Stimulated activated CD8-positive, alpha-beta memory T cell treated with anti-CD3 and anti-CD28 coated beads, Interleukin-7, amount 100 ng/mL, for 48 hours (primary cell): Measurements from ENCODE around the gene GRIK4.

ENCODE experiments used
- DNase-seq, 2 donors: peaks; one replicate each; pipeline ENCODE4 v3.0.0-alpha.2; 2020; ENCODE audit warnings: low read depth in 1 of 2; ENCODE audit errors: extremely low read depth in 1 of 2

GRIK4 gene

DNA sequence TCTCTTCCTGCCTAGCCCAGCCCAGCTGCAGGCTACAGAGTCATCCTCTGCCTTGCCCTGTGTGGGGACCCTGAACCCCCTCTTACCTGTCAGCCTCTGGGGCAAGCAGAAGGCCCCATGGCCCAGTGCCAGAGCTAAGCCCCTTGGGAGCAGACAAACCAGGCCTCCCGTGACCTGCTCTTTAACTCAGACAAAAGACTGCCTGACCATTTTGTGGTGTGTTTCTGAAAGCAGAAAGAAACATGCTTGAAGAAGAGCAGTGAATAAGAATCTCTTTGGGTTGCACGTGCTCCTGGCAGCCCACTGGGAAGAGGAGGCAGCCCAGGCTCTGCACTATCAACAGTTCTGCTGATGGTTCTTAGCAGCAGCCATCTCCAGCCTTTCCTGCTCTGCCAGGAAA is 118.6 kb downstream of the GRIK4 start:
- DNase-seq: no peak

DNA sequence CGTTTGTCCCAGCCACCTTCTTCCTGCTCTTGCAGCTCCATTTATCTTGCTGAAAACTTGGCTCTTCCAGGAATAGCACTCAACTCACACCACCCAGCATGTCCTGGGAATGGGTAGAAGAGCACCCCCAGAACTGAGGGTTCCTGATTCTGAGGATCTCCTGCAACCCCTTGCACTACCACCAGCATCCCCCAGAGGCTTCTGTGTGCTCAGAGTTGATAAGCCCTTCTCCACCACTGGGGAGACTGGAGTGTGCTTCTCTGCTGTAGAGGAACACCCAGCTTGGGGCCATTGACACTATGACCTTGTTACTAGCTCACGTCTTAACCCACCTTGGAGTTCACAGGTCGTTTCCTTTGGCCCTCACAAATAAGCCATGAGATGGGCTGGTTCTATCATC is 121.0 kb downstream of the GRIK4 start:
- DNase-seq: no peak

DNA sequence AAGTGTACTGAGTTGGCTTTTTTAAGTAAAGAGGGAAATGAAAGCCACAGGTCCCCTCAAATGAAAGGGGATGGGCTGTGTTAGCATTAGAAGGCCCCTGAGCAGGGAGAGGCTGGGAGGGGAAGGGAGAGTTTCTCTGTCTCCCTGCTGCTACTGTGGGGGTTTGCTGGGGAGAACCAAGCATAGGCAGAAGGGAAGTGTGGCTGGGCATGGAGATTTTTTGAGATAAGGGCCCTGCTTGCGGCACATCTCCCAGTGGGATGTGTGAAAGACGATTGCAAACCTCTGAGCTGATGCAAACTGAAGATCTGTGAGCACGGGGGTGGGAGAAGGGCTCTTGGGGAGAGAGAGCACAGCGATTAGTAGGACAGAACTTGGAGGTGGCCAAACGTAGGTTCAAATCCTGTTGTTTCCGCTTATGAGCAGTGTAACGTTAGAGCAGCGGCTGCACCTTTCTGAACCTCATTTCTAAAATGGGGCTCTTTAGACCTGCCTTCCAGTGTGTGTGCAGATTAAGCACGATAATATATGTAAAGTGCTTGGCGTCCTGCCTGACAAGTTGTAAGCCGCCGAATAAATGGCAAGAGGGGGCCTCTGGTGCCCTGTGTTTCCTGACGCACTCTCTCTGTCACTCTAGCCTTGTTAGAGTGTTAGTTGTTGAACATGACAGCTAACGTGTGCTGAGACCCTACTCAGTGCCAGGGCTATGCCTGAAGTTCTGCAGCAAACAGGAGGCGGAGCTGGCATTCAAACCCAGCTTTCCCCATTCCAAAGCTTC is 122.3 kb downstream of the GRIK4 start:
- DNase-seq: no peak

DNA sequence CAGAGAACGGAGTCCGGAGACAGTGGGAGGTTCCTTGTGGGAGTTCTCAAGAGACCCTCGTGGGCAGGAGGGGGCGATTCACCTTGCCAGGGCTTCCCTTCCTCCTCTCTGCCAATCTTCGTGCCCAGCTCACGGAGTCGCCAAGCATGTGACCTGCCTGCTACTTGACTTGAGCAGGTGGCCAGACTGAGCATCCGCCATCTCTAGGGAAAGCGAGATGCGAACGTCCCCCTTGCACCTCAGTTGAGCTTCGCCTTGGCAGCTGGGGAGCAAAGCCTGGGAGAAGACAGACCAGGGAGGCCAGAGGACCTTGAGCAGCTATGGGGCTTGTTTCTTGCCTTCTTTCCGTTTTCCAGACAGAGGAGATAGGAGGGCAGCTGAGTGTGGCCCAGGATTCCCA is 123.2 kb downstream of the GRIK4 start:
- DNase-seq: no peak

DNA sequence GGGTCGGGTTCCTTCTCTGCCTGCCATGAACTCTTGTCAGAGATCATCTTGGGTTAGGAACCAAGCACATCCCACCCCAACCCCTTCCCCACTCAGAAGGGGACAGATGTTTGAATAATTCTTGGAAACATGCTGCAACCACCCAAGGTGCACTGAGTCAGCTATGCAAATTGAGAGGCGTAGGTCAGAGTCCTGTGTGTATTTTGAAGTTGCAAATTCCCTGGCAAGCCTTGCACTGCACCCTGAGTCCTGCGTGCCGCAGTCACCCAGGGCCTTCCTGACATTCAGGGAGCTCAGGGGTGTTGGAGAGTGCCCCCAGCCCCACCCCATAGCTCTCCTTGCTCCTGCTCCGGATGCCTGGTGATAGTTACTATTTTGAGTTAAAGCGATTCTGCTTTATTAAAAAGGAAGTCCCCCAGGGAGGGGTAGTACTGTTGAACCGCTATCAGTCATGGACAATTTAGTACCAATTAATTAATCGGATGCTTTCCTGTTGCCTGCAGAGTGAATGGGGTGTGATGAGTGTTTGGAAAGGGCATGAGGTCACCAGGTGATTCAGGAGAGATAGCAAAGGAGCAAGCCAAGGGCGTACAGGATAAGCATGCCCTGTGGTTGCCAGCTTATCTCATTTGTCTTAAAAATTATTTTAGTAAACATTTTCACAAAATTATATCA is 123.7 kb downstream of the GRIK4 start:
- DNase-seq: no peak

DNA sequence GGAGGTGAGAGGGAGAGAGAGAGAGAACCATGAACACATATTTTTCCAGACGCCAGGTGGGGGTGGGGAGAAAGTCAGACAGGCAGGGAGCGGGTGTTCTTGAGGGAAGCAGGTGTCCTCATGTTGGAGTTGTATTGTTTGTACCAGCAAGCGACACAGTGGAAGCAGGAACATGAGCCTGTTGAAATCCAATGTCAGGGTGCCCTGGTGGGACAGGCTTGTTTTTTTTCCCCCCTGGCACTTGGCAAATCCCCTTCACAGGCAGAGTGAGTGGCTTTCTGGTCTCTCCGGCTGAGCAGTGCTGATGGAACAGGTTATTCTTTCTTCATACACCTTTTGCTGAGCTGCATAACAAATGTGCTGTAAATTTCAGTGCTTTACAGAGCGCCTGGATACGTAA is 125.6 kb downstream of the GRIK4 start:
- no peak for DNase-seq

DNA sequence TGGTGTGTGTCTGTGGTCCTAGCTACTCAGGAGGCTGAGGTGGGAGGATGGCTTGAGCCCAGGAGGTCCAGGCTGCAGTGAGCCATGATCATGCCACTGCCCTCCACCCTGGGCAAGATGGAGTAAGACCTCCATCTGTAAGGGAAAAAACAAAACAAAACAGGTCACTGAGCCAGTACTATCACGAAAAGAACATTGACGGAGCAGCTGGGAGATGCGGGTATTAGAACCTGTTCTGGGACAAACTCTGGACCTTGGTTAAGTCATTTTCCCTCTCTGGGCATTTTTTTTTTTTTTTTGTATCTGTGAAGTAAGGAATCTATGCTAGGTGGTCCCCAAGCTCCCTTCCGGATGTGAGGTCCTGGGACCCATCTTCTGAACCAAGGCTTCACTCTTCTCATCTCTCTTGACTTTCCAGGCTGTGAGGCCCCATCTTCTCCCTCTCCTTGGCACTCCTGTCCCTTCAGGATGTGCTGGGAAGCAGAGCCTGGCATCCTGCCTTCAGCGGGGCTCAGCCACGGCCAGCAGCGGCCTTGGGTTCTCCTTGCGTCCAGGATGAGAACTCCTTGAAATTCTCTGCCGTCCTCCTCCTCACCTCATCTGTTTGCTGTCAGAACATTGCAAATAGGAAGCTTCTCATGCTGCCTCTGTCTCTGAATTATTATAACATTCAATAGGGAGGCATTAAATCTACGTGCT is 130.8 kb downstream of the GRIK4 start:
- no peak for DNase-seq

DNA sequence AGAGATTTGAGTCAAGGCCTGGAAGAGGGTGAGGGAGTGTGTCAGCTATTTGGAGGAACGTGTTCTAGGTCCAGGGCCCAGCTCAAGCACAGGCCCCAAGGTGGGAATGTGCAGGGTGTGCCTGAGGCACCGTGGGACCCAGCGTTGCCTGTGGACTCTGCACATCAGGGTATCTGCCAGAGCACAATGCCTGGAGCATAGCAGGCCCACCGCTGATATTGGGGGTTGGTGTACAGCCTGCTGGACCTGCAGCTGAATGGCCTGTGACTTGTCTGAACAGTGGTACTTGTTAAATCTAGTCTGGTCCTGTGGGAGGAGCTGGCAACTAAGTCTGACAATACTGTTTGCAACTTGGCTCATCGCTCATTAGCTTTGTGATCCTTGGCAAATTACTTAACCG is 131.7 kb downstream of the GRIK4 start:
- DNase-seq: no peak

DNA sequence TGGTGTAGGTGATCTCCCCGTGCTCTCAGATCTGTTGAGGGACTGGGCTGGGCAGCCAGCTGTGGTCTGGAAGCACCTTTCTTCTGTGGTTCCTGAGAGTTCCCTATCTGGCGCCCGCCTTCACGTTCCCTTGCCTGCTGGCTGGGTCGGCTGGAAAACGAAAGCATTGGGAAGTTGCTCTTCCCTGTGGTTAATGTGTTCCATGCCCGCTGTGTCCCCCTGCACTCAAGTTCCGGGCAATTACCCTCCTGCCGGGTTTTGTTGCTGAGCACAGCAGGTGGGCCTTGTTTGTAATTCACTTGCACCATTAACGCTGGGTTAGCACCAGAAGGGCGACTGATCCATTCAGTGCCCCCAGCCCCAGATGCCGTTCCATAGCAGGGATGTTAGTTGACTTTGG is 134.1 kb downstream of the GRIK4 start:
- DNase-seq: no peak

DNA sequence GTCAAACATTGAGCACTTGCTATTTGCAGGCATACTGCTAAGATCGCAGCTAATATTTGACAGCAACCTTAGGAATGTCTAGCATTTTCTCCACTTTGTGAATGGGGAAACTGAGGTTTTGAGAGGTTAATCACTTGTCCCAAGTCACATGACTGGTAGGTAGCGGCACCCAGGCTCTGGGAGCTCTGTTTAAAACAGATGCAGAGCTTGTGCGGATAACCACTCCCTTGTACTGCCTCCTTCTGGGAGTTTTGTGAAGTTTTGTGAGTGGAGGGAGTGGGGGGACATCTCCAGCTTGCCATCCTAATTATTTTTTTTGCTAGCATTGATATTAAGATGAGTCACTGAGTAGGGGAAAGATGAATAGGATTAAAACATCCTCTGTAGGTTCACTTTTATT is 134.7 kb downstream of the GRIK4 start:
- no peak for DNase-seq

DNA sequence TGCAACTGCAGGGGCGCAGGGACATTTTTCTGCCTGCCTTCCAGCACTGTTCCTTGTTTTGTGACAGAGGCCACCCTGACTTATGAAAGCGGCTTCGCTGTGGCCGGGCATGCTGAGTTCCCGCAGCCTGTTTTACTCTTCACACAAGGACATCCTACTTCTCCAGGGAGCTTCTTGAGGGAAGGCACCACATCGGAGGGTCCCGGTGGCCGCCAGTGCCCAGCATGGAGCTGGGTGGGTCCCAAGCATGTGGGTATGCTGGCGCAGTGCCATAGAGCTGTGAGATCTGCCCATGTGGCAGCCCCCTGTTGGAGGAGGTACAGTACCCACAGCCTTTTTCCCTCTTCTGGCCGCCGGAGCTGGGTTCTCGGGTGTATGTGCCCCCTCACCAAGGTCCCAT is 136.1 kb downstream of the GRIK4 start:
- DNase-seq: no peak

DNA sequence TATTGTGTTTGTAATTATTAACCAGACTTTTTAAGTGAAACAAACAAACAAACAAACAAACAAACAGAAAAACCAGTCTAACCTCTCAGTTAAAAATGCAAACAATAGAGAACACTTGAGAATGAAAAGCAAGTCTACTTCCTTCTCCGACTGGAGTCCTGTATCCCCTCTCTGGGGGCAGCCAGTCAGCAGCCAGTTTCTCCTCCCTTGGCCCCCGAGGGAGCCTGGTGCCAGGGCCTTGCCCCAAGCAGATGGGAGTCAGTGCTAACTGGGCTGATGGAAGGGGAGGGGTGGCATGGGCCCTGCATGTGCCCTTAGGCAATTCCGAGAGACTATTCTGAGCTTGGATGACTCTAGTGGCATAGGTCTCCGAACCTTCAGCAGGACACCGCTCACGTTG is 137.2 kb downstream of the GRIK4 start:
- no peak for DNase-seq

DNA sequence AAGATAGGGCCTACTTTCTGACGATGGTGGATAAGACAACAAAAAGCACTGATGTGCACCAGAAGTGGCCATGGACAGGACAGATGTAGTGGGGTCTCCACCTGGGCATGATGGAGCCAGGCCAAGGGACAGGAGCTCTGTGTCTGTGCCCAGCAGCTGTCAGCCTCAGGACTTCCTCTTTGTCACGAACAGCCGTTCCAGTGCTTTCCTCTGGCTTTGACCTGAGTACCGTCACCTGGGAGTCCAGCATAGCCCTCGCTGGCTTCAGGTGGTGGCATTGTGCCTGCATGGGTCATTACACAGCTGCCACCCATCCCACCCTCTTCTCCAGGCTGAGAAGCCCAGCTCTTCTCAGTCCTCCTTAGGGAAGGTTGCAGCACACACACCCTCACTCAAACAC is 137.8 kb downstream of the GRIK4 start:
- no peak for DNase-seq

DNA sequence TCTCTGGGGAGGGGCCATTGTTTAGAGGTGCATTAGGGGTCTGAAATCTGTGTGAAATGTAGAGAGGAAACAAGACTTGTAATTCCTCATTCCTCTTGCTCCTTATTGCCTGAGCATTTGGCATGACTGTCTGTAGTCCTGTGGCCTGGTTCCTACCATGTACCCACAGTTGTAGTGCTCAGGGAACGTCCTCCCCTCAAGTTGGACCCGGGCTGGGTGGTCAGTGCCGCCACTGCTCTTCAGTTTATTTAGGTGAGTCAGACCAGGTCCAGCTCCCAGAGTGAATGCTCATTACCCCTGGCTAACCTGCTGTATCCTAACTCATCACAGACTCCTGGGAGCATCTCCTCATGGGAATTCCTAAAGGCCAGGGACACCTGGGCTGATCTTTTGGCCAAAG is 139.8 kb downstream of the GRIK4 start:
- DNase-seq: no peak

DNA sequence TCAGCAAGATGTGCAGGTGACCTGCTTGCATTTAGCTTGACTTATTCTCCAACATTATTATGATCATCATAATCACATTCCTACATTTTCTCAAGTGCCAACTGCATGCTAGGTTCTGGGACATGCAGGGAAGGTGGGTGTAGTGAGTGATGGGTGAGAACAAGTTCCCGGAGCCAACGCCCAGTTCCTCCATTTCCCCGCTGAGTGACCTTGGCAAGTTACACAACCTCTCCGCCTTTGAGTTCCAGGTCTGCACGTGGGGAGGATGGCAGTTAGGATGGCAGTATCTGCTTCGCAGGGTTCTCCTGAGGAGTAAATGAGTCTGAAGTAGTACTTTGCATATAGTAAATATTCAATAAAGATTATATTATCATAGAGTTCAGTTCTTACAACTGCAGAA is 140.3 kb downstream of the GRIK4 start:
- no peak for DNase-seq

DNA sequence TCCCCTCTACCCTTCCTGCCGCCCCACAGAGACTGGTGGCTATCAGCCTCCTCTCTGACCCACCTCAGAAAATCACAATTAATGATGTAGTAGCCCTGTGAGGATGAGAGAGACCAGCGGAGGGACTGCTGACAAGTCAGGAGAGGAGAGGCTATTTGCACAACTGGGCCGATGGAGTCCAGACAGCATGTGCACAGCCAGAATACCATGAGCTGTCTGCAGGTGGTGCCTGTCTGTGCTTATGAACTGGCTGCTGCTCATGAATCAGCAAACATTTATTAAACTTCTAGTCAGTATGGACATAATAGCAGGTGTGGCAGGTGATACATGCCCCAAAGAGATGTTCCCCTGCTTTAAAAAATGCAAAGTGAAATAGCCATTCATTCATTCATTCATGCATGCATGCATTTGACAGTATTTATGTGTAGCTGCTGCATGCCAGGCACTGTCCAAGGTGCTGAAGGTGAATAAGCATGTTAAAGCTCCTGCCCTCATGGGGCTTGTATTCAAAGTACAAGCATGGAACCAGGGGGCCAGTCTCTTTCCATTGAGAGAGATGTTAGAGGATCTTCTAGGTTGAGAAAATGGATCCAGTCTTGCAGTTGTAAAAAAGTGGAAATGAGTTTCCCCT is 141.3 kb downstream of the GRIK4 start:
- DNase-seq: no peak

DNA sequence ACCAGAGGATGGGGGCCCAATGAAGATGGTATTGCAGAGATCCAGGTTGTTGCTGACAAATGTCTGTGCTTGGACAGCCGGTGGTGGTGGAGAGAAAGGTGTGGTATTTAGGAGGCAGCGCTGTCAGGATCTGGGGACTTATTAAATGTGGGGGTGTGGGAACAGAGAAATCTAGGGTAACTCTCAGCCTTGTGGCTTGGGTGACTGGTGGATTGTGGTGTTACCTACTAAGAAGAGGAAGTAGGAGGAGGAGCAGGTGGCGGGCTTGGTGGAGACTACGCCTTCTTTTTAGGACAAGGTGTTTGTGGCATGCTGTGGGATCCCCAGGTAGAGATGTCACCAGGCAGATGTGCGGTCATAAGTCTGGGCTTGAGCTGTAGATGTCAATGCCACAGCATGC is 144.0 kb downstream of the GRIK4 start:
- no peak for DNase-seq

DNA sequence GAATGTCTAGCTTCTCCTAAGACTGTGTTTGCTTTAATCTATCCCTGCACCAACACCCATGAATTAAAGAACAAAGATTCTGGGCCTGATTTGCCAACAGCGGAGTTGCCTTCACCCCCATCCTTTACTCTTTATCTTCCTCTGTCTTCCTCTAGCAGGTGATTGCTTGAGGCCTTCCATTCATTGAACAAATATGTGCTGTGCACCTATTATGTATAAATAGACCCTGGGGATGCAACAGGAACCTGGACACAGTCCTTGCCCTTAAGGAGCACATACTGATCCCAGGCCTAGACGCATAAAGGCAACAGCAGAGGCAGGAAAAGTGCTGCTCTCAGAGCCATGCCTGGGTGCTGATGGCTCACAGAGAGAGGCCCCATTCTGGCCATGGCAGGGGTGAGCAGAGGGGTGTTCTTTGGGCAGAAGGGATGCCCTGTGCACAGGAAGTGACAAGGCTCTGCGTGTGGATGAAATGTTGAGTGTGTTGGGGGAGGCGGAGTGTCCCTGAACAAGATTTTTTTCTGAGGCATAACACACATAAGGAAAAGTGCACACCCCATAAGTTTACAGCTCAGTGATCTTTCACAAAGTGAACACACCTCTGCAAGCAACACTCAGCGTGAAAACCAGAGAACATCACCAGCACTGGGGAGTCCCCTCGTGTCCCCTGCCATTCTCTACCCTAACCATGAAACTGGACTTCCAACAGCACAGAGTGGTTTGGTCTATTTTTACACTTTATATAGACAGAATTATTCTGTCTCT is 145.9 kb downstream of the GRIK4 start:
- no peak for DNase-seq

DNA sequence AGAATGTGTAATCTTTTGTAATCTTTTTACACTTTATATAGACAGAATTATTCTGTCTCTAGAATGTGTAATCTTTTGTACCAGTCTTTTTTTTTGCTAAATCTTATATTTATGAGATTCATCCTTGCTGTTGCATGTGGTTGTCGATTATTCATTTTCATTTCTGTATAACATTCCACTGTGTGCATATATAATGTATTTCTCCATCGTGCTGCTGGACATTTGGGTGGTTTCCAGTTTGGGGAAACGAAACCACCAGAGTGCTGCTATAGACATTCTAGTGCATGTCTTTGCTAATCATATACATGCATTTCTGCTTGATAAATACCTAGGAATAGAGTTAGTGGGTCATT is 146.5 kb downstream of the GRIK4 start:
- DNase-seq: no peak

DNA sequence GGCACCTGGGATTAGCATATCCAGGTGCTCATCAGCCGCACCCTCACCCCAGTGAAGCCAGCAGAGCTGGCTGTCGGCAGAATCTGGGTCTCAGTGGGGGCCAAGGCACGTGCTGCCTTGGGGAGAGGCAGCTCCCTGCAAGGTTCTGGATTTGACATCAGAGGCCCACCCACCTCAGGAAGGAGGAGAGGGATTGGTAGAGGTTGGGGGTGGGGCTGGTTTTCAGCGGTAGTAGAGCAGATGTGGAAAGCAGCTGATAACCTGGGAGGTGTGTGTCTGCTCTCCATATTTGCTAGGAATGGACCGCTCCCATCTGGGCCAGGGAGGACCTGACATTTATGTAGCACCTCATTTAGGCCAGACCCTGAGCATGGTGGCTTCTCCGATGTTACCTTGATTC is 147.5 kb downstream of the GRIK4 start:
- DNase-seq: no peak

DNA sequence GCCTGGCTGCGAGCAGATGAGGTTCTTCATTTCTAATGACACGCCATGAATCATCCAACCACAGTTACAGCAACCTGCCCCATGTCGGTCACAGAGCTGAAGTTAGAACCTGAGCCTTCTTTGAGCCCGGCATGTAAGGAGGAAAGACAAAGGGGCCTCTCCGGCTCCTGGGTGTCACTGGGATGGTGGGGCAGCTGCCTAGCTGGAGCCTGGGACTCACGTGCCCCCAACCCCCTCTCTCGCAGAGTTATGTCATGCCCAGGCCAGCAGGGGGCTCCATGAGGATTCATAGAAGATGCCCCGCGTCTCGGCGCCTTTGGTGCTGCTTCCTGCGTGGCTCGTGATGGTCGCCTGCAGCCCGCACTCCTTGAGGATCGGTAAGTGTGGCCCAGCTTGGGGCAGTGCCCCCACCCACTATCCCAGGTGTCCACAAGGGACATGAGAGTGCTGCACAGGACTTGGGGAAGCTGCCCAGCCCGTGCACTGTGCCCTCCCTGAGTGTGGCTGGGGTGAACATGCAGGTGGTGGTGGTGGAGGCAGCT is 148.5 kb downstream of the GRIK4 start:
- peak in 1 of 2 donors; percentile 3 for DNase-seq
